Stimulated activated CD8-positive, alpha-beta memory T cell treated with anti-CD3 and anti-CD28 coated beads, Interleukin-15, amount 100 ng/mL, for 48 hours (primary cell): ENCODE measurements around the gene ITGAL.
"Not testable (repeated sequence)": the region's sequence is repeated elsewhere in the genome, so short reads cannot be mapped to it uniquely, and the experiment has no call there.

ENCODE experiments used
- DNase-seq, 2 donors: peaks; one replicate each; pipeline ENCODE4 v3.0.0-alpha.2; 2020; ENCODE audit warnings: low read depth in 2 of 2

The ITGAL gene

DNA sequence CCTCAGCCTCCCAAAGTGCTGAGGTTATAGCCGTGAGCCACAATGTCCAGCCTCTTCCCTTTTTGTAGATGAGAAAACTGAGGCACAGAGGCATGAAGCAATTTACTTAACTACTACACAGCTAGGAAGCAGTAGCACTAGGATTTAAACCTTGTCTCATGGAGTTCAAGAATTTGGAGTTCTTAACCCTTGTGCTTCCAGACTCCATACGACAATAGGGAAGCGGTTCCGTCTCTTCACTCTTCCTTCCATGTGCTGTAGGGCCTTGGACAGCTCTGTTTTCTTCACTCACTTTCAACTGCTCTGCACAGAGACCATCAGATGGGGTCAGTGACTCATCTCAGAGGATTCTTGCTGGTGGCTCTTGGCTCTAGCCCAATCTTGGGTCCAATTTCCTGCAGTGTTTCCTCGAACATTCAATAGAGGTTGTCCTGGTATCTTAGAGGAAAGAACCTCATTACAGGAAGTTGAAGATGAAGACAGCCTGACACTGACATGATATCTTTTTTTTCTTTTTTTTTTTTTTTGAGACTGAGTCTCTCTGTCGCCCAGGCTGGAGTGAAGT lies 19.3 kb downstream of the ITGAL start:
- DNase-seq: no peak

DNA sequence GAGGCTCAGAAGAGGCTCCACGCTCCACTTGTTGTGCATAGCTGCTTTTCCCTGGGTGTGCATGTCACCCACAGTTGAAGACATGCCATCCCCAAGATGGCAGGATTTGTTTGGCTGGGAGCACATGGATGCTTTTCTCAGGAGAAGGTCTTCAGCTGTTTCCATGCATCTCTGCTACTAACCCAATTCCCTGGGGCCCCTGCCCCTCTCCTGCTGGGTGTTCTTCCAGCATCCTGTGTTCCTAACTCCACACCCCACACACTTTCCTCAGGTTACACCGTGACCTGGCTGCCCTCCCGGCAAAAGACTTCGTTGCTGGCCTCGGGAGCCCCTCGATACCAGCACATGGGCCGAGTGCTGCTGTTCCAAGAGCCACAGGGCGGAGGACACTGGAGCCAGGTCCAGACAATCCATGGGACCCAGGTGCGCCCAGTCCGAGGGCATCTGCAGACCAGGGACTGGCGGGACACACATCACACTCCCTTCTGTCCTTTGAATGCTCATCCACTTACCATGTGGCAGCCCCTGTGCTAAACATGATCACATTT lies 21.5 kb downstream of the ITGAL start:
- no peak for DNase-seq

DNA sequence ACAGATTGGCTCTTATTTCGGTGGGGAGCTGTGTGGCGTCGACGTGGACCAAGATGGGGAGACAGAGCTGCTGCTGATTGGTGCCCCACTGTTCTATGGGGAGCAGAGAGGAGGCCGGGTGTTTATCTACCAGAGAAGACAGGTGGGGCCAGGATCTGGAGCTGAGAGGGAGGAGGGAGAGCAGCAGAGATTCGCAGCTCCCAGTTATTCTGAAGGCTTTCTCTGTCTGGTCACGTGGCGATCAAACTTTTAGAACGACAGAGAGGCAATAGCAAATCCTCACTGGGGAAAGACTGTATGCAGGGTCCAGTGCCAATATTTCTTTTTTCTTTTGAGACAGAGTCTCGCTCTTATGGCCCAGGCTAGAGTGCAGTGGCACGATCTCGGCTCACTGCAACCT lies 22.2 kb downstream of the ITGAL start:
- DNase-seq: no peak

DNA sequence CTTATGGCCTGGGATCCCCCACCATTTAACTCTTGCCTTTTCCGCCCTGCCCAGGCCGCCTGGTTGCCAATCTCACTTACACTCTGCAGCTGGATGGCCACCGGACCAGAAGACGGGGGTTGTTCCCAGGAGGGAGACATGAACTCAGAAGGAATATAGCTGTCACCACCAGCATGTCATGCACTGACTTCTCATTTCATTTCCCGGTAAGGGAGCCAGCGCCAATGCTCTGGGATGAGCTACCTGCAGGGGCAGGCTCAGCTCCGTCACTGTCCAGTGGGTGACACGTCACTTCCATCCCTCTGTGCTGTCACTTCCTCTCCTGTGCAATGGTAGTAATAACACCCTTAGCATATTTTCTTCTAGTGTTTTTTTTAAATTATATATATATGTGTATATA lies 26.7 kb downstream of the ITGAL start:
- DNase-seq: no peak

DNA sequence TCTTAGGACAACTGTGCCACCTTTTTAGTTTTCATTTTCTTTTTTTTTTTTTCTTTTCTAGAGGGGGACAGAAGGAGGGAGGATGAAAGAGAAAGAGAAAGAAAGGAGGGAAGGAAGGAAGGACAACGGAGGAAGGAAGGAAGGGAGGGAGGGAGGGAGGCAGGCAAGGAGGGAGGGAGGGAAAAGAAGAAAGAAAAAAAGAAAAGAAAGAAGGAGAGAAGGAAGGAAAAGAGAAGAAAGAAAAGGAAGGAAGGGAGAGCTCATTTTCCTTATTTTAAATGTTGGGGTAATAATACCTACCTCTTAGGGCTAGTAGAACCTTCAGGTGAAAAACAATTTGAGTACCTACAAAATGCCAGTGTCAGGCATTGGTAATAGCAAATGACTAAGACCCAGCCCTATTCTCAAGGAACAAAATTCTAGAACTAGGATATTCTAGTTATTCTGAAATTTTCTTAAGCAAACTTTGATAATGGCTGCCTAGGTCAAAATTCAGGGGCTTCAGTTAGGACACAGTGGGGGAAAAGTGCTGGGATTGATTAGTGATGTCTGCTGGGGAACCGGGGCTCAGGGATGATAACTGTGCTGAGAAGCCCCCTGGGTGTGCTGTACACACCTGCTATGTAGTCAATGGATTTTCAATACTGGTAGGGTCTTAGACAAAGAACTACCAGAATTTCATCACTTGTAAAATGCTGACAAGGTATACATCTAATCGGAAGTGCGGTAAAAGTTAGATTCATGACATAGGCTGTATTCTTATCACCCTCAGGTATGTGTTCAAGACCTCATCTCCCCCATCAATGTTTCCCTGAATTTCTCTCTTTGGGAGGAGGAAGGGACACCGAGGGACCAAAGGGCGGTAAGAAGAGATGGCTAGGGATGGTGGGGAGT lies 31.1 kb downstream of the ITGAL start:
- DNase-seq: no peak

DNA sequence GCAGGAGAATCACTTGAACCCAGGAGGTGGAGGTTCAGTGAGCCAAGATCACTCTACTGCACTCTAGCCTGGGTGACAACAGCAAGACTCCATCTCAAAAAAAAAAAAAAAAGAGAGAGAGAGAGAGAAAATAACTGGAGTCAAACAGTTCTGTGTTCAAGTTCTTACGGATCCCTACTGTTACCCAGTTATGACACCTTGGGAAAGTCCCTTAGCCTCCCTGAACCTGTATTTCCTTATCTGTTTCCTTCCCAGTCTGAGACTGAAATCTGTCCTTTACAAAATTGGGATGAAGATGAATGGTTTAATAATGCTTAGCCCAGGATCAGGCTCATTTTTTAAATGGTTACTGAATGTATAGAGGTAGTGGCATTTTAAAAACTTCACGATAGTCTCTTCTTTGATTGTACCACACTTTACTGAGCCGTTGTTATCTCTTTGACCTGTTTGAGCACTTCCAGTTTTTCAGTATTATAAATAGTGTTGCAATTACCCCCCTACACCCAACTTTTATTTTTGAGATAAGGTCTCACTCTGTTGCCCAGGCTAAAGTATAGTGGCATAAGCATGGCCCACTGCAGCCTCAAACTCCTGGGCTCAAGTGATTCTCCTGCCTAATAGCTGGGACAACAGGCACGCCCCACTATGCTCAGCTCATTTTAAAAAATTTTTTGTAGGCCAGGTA lies 36.7 kb downstream of the ITGAL start:
- DNase-seq: no peak

DNA sequence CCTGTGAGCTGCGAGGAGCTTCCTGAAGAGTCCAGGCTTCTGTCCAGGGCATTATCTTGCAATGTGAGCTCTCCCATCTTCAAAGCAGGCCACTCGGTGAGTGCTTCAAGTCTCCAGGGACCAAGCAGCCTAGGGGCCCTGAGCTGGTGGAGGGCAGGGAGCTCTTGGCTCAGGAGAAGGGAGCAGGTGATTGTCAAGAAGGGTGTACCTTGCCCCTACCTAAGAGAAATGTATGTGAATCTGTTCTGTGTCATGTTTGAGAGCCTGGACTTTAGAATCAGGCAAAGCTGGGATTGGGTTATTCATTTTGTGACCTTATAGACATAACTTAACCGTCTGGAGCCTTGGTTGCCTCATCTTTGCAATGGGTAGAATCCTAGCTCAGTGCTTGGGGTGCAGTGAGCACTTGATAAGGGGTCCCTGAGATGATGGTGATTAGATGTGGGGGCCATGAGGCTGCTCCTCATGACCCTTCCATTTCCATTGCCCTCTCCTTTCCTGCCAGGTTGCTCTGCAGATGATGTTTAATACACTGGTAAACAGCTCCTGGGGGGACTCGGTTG lies 37.9 kb downstream of the ITGAL start:
- DNase-seq: no peak

DNA sequence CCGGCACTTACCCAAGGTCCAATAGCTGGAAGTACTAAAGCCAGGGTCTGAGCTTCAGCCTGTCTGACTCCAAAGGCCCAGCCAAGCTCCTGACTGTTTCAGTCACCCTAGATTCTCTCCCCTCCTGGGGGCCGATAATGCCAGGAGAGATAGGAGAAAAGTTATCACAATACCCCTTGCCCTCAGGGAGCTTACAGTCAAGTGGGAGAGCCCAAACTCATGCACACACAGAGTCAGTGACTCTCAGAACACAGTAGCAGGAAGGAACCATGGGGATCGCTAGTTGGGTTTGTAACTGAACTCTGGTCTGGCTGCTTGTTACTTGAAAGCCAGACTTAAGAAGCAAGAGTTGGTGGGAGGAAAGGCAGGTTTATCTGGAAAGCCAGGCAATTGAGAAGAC lies 39.0 kb downstream of the ITGAL start:
- no peak for DNase-seq

DNA sequence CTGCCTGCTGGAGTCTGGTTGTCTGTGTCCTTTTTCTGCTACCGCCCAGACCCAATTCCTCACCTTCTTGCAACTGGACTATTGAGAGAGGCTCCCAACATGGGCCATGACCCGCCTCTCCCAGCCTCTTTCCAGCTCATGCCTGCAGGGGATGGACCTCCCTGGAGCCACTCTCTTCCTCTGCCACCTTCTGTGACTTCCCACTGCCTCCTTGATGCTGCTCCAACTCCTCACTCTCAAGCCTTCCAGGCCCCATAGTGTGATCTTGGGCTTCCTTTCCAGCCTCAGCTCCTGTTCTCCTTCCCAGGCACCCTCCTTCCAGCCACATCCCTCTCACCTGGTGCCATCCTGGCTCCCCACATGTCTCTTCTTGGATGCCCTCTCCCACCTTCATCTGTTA lies 42.7 kb downstream of the ITGAL start:
- DNase-seq: no peak

DNA sequence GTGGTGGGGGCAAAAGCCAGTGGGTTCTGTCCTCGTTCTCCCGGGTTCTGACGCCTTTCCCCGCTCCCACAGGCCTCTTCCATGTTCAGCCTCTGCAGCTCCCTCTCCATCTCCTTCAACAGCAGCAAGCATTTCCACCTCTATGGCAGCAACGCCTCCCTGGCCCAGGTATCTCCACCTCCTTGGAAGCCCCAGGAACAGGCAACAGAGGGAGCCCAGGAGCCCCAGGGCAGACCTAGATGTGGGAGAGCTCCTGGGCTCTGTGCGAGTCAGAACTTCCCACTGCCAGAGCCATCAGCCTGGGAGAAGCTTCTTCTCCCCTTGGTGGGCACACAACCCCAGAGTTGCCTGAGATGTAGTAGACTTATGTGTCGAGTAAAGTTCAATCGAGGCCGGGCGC lies 46.0 kb downstream of the ITGAL start:
- no peak for DNase-seq

DNA sequence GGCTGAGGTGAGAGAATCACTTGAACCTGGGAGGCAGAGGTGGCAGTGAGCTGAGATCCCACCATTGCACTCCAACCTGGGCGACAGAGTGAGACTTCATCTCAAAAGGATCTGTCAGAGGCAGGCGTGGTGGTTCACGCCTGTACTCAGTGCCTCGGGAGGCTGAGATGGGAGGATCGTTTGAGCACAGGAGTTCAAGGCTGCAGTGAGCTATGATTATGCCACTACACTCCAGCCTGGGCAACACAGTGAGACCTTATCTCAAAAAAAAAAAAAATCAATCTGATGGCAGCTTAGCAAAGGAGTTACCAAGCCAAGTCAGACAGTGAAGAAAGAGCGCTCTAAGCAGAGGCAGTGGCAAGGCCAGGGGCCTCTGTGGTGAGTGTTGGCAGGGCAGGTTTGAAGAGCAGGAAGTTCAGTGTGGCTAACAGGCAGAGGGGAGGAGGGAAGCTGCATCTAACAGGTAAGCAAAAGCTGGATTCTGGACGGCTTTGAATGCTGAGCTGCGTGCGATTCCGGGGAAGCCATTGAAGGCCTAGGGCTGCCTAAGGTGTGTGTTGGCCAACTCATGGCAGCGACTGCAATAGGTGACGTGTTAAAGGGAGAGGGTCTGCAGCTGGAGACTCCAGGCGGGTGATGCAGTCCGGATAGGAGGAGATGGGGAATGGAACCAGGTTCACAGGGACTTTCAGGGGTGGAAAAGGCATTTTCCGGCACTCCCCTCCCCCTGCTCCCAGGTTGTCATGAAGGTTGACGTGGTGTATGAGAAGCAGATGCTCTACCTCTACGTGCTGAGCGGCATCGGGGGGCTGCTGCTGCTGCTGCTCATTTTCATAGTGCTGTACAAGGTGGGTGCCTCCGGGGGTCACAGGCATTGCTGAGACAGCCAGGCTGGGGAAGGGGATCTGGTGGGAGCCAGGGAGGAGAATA lies 46.8 kb downstream of the ITGAL start:
- DNase-seq: no peak

DNA sequence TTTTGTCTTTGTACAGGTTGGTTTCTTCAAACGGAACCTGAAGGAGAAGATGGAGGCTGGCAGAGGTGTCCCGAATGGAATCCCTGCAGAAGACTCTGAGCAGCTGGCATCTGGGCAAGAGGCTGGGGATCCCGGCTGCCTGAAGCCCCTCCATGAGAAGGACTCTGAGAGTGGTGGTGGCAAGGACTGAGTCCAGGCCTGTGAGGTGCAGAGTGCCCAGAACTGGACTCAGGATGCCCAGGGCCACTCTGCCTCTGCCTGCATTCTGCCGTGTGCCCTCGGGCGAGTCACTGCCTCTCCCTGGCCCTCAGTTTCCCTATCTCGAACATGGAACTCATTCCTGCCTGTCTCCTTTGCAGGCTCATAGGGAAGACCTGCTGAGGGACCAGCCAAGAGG lies 48.9 kb downstream of the ITGAL start:
- DNase-seq: no peak

DNA sequence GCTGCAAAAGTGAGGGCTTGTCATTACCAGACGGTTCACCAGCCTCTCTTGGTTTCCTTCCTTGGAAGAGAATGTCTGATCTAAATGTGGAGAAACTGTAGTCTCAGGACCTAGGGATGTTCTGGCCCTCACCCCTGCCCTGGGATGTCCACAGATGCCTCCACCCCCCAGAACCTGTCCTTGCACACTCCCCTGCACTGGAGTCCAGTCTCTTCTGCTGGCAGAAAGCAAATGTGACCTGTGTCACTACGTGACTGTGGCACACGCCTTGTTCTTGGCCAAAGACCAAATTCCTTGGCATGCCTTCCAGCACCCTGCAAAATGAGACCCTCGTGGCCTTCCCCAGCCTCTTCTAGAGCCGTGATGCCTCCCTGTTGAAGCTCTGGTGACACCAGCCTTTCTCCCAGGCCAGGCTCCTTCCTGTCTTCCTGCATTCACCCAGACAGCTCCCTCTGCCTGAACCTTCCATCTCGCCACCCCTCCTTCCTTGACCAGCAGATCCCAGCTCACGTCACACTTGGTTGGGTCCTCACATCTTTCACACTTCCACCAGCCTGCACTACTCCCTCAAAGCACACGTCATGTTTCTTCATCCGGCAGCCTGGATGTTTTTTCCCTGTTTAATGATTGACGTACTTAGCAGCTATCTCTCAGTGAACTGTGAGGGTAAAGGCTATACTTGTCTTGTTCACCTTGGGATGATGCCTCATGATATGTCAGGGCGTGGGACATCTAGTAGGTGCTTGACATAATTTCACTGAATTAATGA lies 49.5 kb downstream of the ITGAL start:
- no peak for DNase-seq

DNA sequence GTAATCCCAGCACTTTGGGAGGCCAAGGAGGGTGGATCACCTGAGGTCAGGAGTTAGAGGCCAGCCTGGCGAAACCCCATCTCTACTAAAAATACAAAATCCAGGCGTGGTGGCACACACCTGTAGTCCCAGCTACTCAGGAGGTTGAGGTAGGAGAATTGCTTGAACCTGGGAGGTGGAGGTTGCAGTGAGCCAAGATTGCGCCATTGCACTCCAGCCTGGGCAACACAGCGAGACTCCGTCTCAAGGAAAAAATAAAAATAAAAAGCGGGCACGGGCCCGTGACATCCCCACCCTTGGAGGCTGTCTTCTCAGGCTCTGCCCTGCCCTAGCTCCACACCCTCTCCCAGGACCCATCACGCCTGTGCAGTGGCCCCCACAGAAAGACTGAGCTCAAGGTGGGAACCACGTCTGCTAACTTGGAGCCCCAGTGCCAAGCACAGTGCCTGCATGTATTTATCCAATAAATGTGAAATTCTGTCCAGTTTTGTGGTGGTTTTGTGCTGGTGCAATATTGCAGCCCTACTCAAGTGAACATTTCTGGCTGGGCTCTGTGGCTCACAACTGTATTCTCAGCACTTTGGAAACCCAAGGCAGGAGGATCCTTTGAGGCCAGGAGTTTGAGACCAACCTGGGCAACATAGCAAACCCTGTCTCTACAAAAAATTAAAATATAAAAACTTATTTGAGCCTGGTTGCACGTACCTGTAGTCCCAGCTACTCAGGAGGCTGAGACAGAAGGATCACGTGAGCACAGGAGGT lies 50.3 kb downstream of the ITGAL start:
- DNase-seq: not testable (repeated sequence)

DNA sequence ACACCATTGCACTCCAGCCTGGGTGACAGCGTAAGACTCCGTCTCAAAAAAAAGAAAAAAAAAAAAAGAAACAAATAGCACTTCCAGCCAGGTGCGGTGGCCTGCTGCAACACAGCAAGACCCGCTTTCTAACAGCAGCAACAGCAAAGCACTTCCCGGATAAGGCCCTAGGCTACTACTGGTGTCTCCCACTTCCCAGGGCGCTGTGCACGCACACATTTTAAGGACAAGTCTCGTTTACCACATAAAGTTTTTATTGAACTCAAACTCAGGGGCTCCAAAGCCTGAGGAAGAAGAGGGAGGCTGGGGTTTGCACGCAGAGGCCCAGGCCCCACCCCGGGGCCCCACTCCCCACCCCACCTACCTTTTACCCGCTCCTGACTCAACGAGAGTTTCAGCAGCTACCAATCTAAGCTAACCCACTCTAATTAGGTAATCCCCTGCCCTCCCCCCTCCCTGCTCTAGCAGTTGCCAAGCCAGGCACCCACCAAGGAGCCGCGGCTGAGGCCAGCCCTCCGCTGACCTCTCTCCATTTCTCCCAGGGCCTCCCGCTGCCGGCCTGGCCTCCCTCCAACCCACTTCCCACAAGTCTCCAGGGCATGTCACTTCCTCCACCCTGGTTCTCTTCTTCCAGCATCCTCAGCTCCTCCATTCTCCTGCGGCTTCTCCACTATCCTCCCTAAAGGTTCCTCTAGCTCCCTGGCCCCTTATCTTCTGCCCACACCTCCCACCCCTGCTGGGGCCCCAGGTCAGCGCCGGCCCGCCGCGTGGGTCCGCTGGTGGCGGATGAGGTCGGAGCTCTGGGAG lies 51.4 kb downstream of the ITGAL start:
- DNase-seq: no peak

DNA sequence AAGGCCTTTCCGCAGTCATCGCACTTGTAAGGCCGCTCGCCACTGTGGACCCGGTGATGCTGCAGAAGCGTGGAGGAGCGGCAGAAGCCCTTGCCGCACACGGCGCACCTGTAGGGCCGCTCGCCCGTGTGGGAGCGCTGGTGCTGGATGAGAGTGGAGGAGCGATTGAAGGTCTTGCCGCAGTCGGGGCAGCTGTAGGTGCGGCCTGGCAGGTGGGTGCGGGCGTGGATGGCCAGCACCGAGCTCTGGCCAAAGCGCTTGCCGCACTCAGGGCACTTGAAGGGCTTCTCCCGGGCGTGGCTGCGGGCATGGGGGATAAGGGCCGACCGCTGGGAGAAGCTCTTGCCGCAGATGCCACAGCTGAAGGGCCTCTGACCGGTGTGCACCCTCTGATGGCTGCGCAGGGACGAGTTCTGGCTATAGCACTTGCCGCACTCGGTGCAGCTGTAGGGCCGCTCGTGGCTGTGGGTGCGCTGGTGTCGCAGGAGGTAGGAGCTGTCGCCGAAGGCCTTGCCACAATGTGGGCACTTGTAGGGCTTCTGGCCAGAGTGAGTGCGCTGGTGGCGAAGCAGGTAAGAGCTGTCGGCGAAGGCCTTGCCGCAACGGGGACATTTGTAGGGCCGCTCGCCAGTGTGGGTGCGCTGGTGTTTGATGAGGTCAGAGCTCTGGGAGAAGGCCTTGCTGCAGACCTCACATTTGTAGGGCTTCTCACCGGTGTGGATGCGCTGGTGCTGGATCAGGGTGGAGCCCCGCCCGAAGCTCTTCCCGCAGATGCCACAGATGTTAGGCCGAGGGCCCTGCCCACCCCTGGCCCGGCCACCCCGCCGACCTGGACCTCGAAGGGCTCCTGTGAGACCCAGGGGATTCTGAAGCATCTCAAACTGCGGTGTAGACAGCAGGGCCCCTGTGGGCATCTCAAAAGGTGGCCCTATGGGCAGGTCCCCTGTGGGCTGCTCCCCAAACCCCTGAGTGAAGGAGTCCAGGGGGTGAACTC lies 52.3 kb downstream of the ITGAL start:
- DNase-seq: no peak

DNA sequence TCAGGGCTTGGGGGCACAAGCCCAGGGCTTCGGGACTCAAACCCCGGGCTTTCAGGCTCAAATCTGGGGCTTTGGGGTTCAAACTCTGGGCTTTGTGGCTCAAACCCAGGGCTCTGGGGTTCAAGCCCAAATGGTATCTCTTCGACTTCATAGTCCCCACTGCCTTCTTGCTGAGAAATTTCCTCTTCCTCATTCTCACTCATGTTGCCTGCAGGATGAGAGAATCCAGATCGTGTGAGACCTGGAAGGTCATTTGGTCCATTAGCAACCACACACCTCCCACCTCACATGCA lies 53.2 kb downstream of the ITGAL start:
- no peak for DNase-seq
